Skeletal muscle cell (primary cell): Measurements from ENCODE around the gene TJP3.

Experiments used
- DNase-seq: peaks from one replicate; pipeline ENCODE4 v3.0.0-alpha.2; 2010; ENCODE audit warnings: low read depth
- H3K4me3 ChIP-seq: 2 replicates; pipeline ENCODE4 v1.5.1; 2011; ENCODE audit warnings: low read depth, mild to moderate bottlenecking, control low read depth, low read length, moderate library complexity

The TJP3 gene

DNA sequence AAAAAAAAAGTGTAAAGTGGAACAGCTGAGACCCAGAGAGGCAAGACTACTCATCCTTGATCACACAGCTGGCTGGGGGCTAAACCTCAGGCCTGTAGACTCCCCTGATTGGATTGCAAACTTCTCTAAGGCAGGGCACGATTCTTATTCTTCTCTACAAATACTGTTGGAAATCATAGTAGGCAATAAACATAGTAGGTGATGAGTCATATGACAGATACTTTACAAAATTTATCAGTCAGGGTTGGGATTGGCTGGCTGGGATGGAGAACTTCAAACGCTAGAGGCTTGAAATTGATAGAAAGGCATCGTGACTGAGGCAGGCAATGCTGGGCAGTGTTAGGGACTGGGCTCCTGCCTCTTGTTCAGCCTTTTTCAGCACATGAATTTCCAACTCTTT is 83.9 kb downstream of the TJP3 start:
- DNase-seq = no peak
- H3K4me3 ChIP-seq = no peak overlapping the region

DNA sequence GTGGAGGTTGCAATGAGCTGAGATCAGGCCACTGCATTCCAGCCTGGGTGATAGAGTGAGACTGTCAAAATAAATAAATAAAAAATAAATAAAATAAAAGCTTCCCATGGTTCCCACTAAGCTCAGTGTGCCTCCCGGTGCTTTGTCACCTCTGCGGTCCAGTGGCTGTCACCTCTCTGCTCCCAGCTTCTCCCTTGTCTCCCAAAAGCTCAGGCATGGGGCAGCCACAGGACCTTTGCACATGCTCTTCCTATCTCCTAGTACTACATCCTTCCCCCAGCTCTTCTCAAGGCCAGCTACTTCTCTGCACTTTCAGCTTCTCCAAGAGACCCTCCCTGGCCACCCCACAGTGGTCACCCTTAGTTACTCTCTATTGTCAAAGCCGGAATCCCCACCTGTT is 85.6 kb downstream of the TJP3 start:
- DNase-seq = no peak
- no peak overlapping the region for H3K4me3 ChIP-seq

DNA sequence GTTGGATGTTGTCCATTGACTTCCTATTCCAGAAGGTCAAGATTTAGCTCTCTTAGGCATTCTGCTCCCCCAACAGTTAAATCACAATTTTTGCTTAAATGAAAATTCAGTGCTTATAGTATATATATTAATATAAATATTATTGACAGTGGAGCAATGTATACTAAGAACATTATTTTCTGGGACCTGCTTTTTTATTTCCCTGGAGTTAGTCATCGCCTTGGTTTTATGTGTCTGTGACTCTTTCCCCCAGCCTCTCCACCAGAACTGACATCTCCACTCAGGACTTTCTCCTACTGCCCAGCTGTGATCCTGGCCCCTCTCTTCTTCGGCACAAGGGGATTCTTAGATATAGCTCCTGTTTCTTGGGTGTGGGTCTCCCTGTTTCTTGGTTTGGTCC is 88.2 kb downstream of the TJP3 start:
- H3K4me3 ChIP-seq = no peak overlapping the region
- no peak for DNase-seq

DNA sequence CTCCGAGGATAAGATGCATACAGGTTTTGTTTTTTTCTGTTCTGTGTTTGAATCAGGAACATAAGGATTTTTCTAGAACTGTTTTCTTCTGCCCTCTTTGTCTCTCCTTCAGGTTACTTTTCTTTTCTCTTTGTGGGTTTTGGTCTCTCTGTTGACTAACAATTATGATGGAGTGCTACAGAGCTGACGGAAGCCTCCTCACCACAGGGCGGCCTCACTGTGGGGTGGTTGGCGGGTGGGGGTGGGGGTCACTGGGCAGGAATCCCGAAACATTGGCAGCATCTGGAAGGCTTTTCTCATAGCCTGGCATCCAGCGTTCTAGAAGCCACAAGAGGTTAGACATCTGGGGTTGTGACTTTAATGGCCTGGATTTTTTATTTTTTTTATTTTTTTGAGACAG is 90.0 kb downstream of the TJP3 start:
- no peak for DNase-seq
- no peak overlapping the region for H3K4me3 ChIP-seq
